HG02981 (cell line): ENCODE results near the gene MX2.
A peak's percentile ranks its signal among the peaks of the same experiment; 100 is the strongest.

ENCODE experiments used
- ATAC-seq: cut with Tn5 transposase; IDR thresholded peaks from one replicate; pipeline ENCODE4 v1.9.1; 2021; ENCODE audit warnings: mild to moderate bottlenecking, moderate library complexity; ENCODE audit not compliant: unreplicated experiment

The MX2 gene

GRCh38 chr21:41363370-41364270 lies 1.8 kb downstream of the MX2 start:
- ATAC-seq, result no peak

DNA sequence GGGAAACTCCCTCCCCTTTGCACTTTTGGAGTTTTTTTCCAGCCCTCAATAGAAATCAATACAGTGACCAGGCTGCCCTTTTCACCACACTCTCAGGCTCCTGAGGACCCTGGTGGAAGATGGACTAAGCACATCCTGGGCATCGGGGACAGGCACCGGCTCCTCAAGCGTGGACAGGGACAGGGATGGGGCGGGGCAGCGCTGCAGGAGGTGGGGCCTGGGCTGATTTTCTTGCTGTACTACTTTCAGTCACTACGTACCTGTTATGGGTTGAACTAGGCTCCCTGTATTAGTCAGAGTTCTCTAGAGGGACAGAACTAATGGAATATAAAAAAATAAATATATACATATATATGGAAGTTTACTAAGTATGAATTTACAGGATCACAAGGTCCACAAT lies 2.5 kb downstream of the MX2 start:
- no peak for ATAC-seq

- no peak for ATAC-seq
These were observed 3.7 kb downstream of the MX2 start for GRCh38 chr21:41365377-41366107.

- ATAC-seq, result no peak
These were observed 4.8 kb downstream of the MX2 start for GRCh38 chr21:41366522-41367151.

GRCh38 chr21:41367301-41367944 lies 5.6 kb downstream of the MX2 start:
- ATAC-seq, result no peak

GRCh38 chr21:41367945-41368734 lies 6.3 kb downstream of the MX2 start:
- ATAC-seq, result peak; percentile 54

GRCh38 chr21:41368735-41369104 lies 6.9 kb downstream of the MX2 start:
- no peak for ATAC-seq

- peak; percentile 41 for ATAC-seq
These were observed 7.5 kb downstream of the MX2 start for GRCh38 chr21:41369105-41369919.

GRCh38 chr21:41369920-41370839 lies 8.4 kb downstream of the MX2 start:
- no peak for ATAC-seq

DNA sequence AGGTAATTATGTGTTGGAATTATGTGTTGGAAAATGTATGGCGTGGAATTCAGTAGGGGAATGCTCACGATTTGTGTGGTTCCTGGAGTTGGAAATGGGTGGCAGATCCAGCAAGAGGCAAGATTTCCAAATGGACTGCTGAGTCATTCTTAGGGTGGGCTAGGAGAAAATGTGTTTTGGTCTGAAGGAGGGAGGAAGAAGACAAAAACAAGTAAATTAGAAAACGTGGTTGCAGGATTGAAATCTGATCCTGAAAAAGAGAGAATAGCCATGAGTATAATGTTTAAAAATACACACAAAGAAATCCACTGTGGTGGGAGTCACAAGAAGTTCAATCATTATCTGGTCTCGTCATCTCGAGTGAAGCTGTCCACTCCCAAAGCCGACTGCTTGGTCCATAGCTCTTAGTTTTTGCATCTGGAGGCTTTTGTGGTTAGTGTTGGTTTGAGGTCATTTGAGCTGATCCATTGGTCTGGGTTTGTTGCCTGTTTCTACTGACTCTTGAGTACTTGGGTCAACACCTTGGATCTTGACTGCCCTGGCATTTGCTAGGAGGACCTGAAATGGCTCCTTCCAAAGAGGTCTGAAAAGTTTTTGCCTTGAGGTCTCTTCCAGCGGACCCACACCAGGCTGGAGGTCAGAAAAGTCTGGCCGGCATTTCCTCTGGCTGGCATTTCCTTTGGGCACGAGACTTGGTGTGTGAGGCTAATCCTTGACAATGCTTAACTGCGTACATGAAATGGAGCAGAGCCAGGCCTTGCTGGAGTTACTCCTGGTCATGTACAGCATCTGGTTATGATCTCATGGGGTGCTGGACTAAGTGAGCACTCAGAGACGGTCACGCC lies 9.2 kb downstream of the MX2 start:
- ATAC-seq, result no peak

GRCh38 chr21:41371685-41372030 lies 9.8 kb downstream of the MX2 start:
- no peak for ATAC-seq

GRCh38 chr21:41373253-41373652 lies 11.4 kb downstream of the MX2 start:
- ATAC-seq, result no peak

GRCh38 chr21:41373763-41374162 lies 11.9 kb downstream of the MX2 start:
- ATAC-seq, result no peak

DNA sequence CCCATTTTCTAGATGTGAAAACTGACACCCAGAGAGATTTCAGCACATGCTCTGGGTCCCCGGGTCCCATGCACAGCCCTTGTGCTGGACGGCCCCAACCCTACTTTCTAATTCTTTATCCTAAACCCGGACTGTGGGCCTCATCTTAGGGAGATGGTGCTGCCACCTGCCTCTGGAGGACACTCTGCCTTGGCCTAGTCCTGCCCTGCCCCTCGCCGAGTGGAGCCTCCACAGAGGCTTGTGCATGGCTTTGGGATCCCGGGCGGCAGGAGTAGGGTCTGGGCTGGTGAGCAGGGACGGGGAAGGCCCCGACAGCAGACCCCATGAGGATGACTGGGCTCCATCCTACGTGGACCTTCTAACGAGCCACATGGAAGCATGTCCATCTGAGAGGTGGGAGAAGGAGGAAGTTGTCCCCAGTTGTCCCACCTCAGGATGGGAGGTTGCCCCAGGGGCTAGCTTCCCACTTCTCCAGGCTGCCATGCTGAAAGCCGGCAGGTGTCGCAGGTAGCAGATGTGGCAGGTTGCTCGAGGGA lies 12.4 kb downstream of the MX2 start:
- ATAC-seq, result no peak

- ATAC-seq, result no peak
These were observed 13.2 kb downstream of the MX2 start for GRCh38 chr21:41374867-41375533.

DNA sequence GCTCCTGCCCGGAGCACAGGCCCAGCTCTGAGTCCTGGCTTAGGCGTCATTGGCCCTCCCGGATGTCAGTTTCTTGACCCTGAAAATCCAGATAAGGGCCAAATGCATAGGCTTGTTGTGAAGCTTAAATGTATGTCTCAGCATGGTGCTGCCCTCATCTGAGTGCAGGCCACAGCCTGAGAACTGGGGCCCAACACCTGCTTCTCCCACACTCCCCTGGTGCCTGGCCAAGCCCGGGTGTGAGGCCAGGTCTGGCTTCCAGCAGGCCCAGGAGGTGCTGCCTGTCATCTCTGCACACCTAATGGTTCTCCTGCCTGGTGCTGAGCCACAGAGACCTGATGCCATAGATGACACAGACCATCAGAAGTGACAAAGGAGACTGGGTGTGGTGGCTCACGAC lies 14.0 kb downstream of the MX2 start:
- ATAC-seq, result no peak

- ATAC-seq, result no peak
These were observed 15.9 kb downstream of the MX2 start for GRCh38 chr21:41377715-41378114.
